GM12801 (cell line): Measurements from ENCODE around the gene SHB.

Experiments
- CTCF ChIP-seq: IDR thresholded peaks from one replicate; pipeline ENCODE4 v1.5.1; 2011; ENCODE audit warnings: control low read depth; ENCODE audit not compliant: insufficient read length; ENCODE audit errors: extremely low read depth

The SHB gene

GRCh38 chr9:38086496-38086895 is 17.5 kb upstream of the SHB start:
- TF ChIP-seq CTCF = no peak

GRCh38 chr9:38085308-38085707 is 16.3 kb upstream of the SHB start:
- TF ChIP-seq CTCF = no peak

- TF ChIP-seq CTCF = no peak
These were observed 15.5 kb upstream of the SHB start for GRCh38 chr9:38084556-38084880.

GRCh38 chr9:38083858-38084555 is 15.0 kb upstream of the SHB start:
- no peak for TF ChIP-seq CTCF

GRCh38 chr9:38082446-38083287 is 13.6 kb upstream of the SHB start:
- no peak for TF ChIP-seq CTCF

- TF ChIP-seq CTCF = no peak
These were observed 12.5 kb upstream of the SHB start for GRCh38 chr9:38081356-38082108.

- TF ChIP-seq CTCF = no peak
These were observed 10.5 kb upstream of the SHB start for GRCh38 chr9:38079461-38080031.
